MM.1S (cell line): ENCODE measurements around the gene NPTX1.

Experiments used
- CTCF ChIP-seq: fragments of 300-600 bp; sonication (generic); IDR thresholded peaks from 2 replicates; pipeline ENCODE4 v1.5.1; 2016; ENCODE audit warnings: antibody characterized with exemption, low read length, mixed read lengths
- EZH2 ChIP-seq: fragments of 300-600 bp; sonication (generic); optimal IDR thresholded peaks from 2 replicates; pipeline ENCODE3; 2017; ENCODE audit warnings: low read depth, mild to moderate bottlenecking, antibody characterized with exemption, low read length, mixed read lengths
- EZH2phosphoT487 ChIP-seq: fragments of 300-600 bp; sonication (generic); IDR thresholded peaks from 2 replicates; pipeline ENCODE4 v1.6.1; 2018; ENCODE audit warnings: antibody characterized with exemption, low read length

DNA sequence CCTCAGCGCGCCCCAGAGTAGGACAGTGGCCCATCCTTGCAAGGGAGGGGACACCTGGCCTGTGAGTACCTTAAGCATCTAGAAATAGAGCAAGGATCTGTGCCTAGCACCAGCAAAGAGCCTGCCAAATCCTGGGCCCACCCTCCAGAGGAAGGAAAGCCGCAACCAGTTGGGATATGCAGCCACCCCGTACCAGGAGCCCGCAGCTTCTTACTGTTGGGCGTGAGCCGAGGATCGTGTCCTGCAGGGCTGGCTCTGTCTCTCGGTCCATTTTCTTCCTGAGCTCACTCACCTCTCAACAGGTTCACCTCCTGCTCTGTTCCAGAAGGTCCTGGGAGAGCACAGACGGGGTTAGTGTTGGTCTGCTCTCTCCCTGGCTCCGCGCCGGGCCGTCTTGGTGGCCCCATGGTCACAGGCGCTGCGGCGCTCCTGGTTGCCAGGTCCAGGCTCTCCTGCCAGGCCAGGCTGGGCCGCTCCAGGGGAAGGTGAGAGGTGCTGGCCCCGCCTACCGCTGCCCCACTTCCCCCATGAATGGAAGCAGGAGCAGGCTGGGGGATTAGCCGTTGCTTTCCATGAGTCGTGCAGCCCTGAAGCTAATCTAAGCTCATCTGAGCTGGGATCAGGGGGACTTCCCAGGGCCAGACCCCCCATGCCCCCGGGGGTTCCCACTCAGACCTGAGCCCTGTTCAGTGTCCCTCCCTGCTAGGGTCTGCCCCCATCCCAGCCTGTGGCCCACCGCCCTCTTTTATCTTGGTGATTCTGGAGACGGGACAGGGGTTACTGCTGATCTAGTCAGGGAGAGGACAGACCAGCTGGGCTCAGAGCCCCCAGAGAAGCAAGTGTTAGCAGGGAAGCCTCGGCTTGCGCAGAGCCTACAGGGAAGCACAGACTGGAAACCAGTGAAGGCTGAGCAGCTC, 48.8 kb downstream of the NPTX1 start:
- TF ChIP-seq CTCF (no peak), EZH2 (no peak), EZH2phosphoT487 (no peak)
